22Rv1 (cell line): ENCODE measurements around the gene DNLZ.

Experiments
- CTCF ChIP-seq: fragments of 450-650 bp; IDR thresholded peaks from 2 replicates; pipeline ENCODE4 v1.5.1; 2017; ENCODE audit warnings: mild to moderate bottlenecking
- ZFX ChIP-seq: fragments of 450-650 bp; IDR thresholded peaks from 2 replicates; pipeline ENCODE4 v1.6.1; 2017; ENCODE audit warnings: antibody characterized with exemption, borderline replicate concordance

GRCh38 chr9:136407911-136408310 lies 44.4 kb upstream of the DNLZ start:
- no peak for TF ChIP-seq CTCF
- no peak for TF ChIP-seq ZFX
